ENCODE results near the gene GNAS.

- TF ChIP-seq EP300 (IDR thresholded peaks at IDR 0.05) (no peak), POLR2A (IDR thresholded peaks at IDR 0.05) (no peak), CTCF (IDR thresholded peaks at IDR 0.05) (peak in 1 of 2 donors; percentile 43)
These were observed at the start of gene GNAS for GRCh38 chr20:58852543-58853271.

All from suprapubic skin (tissue), 3 donors.